Breast epithelium (tissue), 3 donors: ENCODE measurements around the gene GALNT6.

Experiments used
- CTCF ChIP-seq, 3 donors: fragments of 450-650 bp; IDR thresholded peaks; one replicate each; pipeline ENCODE4 v1.5.1; 2016 to 2017; ENCODE audit warnings: antibody characterized with exemption in 3 of 3, mild to moderate bottlenecking in 3 of 3, moderate library complexity in 3 of 3
- POLR2AphosphoS5 ChIP-seq, 3 donors: sonication (generic); formaldehyde crosslinking; IDR thresholded peaks; one replicate each; pipeline ENCODE4 v1.6.1; 2017; ENCODE audit warnings: antibody characterized with exemption in 3 of 3

GRCh38 chr12:51430196-51430895 is 39.1 kb upstream of the GALNT6 start:
- no peak for TF ChIP-seq CTCF (IDR thresholded peaks at IDR 0.05)
- TF ChIP-seq POLR2AphosphoS5 (IDR thresholded peaks at IDR 0.05), result no peak
